IPS DF 19.7 (cell line): ENCODE data around the gene CCDC92.

Experiments used
- DNase-seq: peaks from one replicate; pipeline ENCODE4 v3.0.0-alpha.2; 2013; ENCODE audit warnings: low read depth, low spot score

CCDC92 gene

GRCh38 chr12:123889848-123890535 lies 82.6 kb downstream of the CCDC92 start:
- no peak for DNase-seq

GRCh38 chr12:123888989-123889388 lies 83.6 kb downstream of the CCDC92 start:
- DNase-seq = no peak

- DNase-seq = no peak
Observed at GRCh38 chr12:123886931-123887582, 85.6 kb downstream of the CCDC92 start.

- no peak for DNase-seq
Observed at GRCh38 chr12:123886258-123886657, 86.4 kb downstream of the CCDC92 start.
